ENCODE measurements around the gene ABLIM2. TPM values are rescaled to one million over a fixed set of nuclear protein-coding genes. Genes with fewer than 3 reads are reported as not detected.
A peak's percentile ranks its signal among the peaks of the same experiment; 100 is the strongest.

ABLIM2 gene
- total RNA-seq, 1 donor from 2014 or later = 5.2 TPM

GRCh38 chr4:7971159-7971631 is 187.4 kb downstream of the ABLIM2 start:
- Histone ChIP-seq H3K36me3 (no peaks in the 10 kb centered on the region), H3K27me3 (ENCODE audit: low read depth) (no peaks in the 10 kb centered on the region), H3K9me3 (no peaks in the 10 kb centered on the region), H3K4me1 (peaks cover 44% of the 10 kb centered on the region), H3K4me3 (peak overlapping the region; percentile 32), H3K27ac (peak overlapping the region; percentile 81)
- ATAC-seq (no peak), DNase-seq (no peak)
- intact Hi-C loops (cut with DNase I) = no loop called here
- TF ChIP-seq, protein P1, sequence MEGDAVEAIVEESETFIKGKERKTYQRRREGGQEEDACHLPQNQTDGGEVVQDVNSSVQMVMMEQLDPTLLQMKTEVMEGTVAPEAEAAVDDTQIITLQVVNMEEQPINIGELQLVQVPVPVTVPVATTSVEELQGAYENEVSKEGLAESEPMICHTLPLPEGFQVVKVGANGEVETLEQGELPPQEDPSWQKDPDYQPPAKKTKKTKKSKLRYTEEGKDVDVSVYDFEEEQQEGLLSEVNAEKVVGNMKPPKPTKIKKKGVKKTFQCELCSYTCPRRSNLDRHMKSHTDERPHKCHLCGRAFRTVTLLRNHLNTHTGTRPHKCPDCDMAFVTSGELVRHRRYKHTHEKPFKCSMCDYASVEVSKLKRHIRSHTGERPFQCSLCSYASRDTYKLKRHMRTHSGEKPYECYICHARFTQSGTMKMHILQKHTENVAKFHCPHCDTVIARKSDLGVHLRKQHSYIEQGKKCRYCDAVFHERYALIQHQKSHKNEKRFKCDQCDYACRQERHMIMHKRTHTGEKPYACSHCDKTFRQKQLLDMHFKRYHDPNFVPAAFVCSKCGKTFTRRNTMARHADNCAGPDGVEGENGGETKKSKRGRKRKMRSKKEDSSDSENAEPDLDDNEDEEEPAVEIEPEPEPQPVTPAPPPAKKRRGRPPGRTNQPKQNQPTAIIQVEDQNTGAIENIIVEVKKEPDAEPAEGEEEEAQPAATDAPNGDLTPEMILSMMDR (IDR thresholded peaks at IDR 0.05) = no peak

GRCh38 chr4:7970361-7970946 is 188.2 kb downstream of the ABLIM2 start:
- no peaks in the 10 kb centered on the region for H3K9me3 ChIP-seq
- H3K36me3 ChIP-seq = no peaks in the 10 kb centered on the region
- intact Hi-C loops (cut with DNase I) = no loop called here
- H3K4me1 ChIP-seq = peaks cover 45% of the 10 kb centered on the region
- TF ChIP-seq, protein P1 (IDR thresholded peaks at IDR 0.05) = no peak
- peak overlapping the region; percentile 32 for H3K4me3 ChIP-seq
- ATAC-seq (peak in 1 of 2 donors; percentile 2), DNase-seq (no peak)
- H3K27me3 ChIP-seq (ENCODE audit: low read depth) = no peaks in the 10 kb centered on the region
- H3K27ac ChIP-seq = peak overlapping the region; percentile 81

- H3K4me1 ChIP-seq = peaks cover 56% of the 10 kb centered on the region
- TF ChIP-seq, protein P1 (IDR thresholded peaks at IDR 0.05) = no peak
- H3K4me3 ChIP-seq = no peak overlapping the region
- no peaks in the 10 kb centered on the region for H3K36me3 ChIP-seq
- ATAC-seq (no peak), DNase-seq (no peak)
- H3K9me3 ChIP-seq = no peaks in the 10 kb centered on the region
- peak overlapping the region; percentile 81 for H3K27ac ChIP-seq
- intact Hi-C loops (cut with DNase I) = no loop called here
- H3K27me3 ChIP-seq (ENCODE audit: low read depth) = no peaks in the 10 kb centered on the region
Measured at GRCh38 chr4:7968262-7968896, 190.2 kb downstream of the ABLIM2 start.

DNA sequence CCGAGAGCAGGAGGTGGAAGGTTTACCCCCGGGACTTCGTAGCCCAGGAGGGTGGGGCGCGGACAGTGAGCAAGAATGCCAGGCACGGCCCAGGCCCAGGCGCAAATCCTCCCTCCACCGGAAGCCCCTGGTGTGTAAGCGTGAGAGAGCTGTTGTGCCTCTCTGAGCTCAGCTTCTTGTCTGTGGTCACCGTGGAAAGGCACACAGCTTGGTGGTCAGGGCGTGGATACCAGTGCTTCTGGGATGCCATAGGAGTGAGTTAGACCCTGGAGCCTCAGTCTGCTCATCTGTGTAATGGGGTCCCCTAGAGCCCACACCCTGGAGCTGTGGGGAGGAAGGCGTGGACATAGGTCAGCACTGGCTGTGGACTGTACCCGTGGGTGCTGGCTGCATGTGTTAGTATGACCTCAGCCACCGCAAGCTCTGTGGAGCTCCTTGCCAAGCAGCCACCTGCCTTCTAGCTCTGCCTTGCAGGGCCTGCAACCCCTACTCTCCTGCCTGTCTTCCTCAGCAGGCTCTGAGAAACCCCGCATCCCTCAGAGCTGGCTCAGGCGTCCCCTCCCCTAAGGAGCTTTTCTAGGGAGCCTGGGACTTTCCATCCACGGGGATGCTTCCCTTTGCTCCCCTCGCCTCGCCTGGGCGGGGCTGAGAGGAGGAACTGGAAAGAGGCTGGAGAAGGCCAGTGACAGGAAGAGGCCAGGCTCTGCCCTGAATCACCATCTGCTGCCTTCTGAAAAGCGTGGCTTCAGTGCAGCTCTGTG is 190.9 kb downstream of the ABLIM2 start:
- H3K27ac ChIP-seq = peak overlapping the region; percentile 81
- no peaks in the 10 kb centered on the region for H3K27me3 ChIP-seq (ENCODE audit: low read depth)
- DNase-seq = no peak
- intact Hi-C loops (cut with DNase I) = no loop called here
- TF ChIP-seq, protein P1 (IDR thresholded peaks at IDR 0.05) = no peak
- H3K36me3 ChIP-seq = no peaks in the 10 kb centered on the region
- H3K4me3 ChIP-seq = no peak overlapping the region
- no peaks in the 10 kb centered on the region for H3K9me3 ChIP-seq
- peak in 1 of 2 donors; percentile 4 for ATAC-seq
- peaks cover 56% of the 10 kb centered on the region for H3K4me1 ChIP-seq

DNA sequence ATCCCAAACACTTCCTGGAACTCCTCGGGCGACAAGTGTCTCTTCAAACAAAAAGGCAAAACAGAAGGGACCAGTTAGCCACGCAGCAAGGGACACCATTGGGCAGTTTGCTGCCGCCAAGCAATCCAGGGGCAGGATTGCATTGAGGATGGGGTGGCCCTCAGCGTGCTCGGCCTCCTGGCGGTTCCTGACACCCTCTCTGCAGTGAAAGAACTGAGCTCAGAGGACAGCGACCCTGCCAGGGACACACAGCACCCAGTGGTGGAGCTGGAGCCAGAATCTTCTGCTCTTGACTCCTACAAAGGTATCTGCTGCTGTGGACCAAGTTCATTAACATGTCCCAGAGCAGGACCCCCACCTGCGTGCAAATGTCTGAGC is 191.6 kb downstream of the ABLIM2 start:
- TF ChIP-seq, protein P1 (IDR thresholded peaks at IDR 0.05) = no peak
- no peaks in the 10 kb centered on the region for H3K36me3 ChIP-seq
- peaks cover 51% of the 10 kb centered on the region for H3K4me1 ChIP-seq
- DNase-seq = no peak
- intact Hi-C loops (cut with DNase I) = no loop called here
- H3K9me3 ChIP-seq = no peaks in the 10 kb centered on the region
- ATAC-seq = no peak
- H3K27ac ChIP-seq = no peak overlapping the region
- no peak overlapping the region for H3K4me3 ChIP-seq
- H3K27me3 ChIP-seq (ENCODE audit: low read depth) = no peaks in the 10 kb centered on the region

Measured in lower lobe of right lung (tissue), 2 donors.